Ovary (tissue), 3 donors: Measurements from ENCODE around the gene ZRANB2.

Experiments used
- CTCF ChIP-seq, 3 donors: fragments of 450-650 bp in 2 of 3; fragments of 200-600 bp in 1 of 3; IDR thresholded peaks; one replicate each; pipeline versions ENCODE4 v1.5.1 to v1.8.0; 2016 to 2022; ENCODE audit warnings: antibody characterized with exemption in 3 of 3, mild to moderate bottlenecking in 1 of 3
- POLR2A ChIP-seq: fragments of 450-650 bp; IDR thresholded peaks from one replicate; pipeline ENCODE4 v1.6.1; 2017; ENCODE audit warnings: antibody characterized with exemption, mild to moderate bottlenecking, moderate library complexity
- donor health status: DM: no; HTN: no; CAD: no.

- no peak for TF ChIP-seq POLR2A
- TF ChIP-seq CTCF (IDR thresholded peaks at IDR 0.05) = no peak
Measured at GRCh38 chr1:71054281-71054731, 26.5 kb downstream of the ZRANB2 start.
